ENCODE measurements around the gene C17orf67.

C17orf67 gene

DNA sequence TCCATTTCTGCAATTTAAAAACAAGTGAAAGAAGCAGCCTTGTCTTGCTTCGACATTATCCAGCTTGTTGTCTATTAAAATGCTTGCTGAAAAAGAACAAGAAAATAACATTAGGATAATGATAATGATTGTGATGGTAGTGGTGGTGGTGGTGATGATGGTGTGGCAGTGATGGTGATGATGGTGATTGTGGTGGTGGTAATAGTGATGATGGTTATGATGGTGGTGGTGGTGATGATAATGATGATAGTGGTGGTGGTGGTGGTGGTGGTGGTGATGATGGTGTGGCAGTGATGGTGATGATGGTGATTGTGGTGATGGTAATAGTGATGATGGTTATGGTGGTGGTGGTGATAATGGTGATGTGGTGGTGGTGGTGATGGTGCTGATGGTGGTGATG, 41.5 kb downstream of the C17orf67 start:
- Histone ChIP-seq H3K4me3 (ENCODE audit: low read length in 2 of 2) (no peak overlapping the region), H3K23ac (ENCODE audit: low read depth, low read length, poor library complexity) (no peak overlapping the region), H2BK12ac (ENCODE audit: low read length) (no peak overlapping the region), H2BK5ac (ENCODE audit: low read length) (no peak overlapping the region), H3K18ac (ENCODE audit: low read length) (no peak overlapping the region), H3K27ac (replicated peaks; ENCODE audit: low read length) (no peak overlapping the region), H3K14ac (ENCODE audit: low read length) (no peak overlapping the region), H2AK5ac (ENCODE audit: low read depth, low read length) (no peak overlapping the region), H3K79me1 (ENCODE audit: low read depth, low read length) (no peaks in the 10 kb centered on the region), H3K4me1 (ENCODE audit: control insufficient read depth in 2 of 2, insufficient read depth in 1 of 2, low read depth in 1 of 2, low read length in 2 of 2) (peaks cover 0 to 11% of the 10 kb centered on the region in 2 donors), H4K8ac (ENCODE audit: low read depth, low read length) (no peak overlapping the region), H3K9ac (ENCODE audit: low read depth, low read length, poor library complexity) (no peak overlapping the region), H3K36me3 (replicated peaks in 1 of 2; ENCODE audit: control insufficient read depth in 2 of 2, insufficient read depth in 2 of 2, low read length in 2 of 2) (no peaks in the 10 kb centered on the region), H3K4me2 (ENCODE audit: insufficient read depth, low read length, poor library complexity, severe bottlenecking) (no peak overlapping the region), H2BK15ac (ENCODE audit: low read length) (no peak overlapping the region), H2AFZ (ENCODE audit: low read length) (no peak overlapping the region), H3K9me3 (replicated peaks in 1 of 2; ENCODE audit: control insufficient read depth in 2 of 2, insufficient read depth in 1 of 2, low read depth in 1 of 2, low read length in 2 of 2) (peaks cover 0 to 2% of the 10 kb centered on the region in 2 donors), H4K91ac (ENCODE audit: low read depth, low read length, poor library complexity) (no peak overlapping the region), H3K4ac (ENCODE audit: low read length) (no peak overlapping the region), H2BK120ac (ENCODE audit: low read depth, low read length) (no peak overlapping the region), H3K27me3 (ENCODE audit: control insufficient read depth in 3 of 3, insufficient read depth in 3 of 3, low read depth in 1 of 3, low read length in 3 of 3) (peaks cover 0 to 10% (median 0%) of the 10 kb centered on the region in 3 experiments)
- DNase-seq (ENCODE audit: low spot score): no peak
- no CpG with 5 or more reads among the region's 1 CpG for WGBS, 2 donors (ENCODE audit: extremely low coverage in 2 of 2, insufficient read length in 2 of 2, insufficient replicate concordance in 1 of 2)

DNA sequence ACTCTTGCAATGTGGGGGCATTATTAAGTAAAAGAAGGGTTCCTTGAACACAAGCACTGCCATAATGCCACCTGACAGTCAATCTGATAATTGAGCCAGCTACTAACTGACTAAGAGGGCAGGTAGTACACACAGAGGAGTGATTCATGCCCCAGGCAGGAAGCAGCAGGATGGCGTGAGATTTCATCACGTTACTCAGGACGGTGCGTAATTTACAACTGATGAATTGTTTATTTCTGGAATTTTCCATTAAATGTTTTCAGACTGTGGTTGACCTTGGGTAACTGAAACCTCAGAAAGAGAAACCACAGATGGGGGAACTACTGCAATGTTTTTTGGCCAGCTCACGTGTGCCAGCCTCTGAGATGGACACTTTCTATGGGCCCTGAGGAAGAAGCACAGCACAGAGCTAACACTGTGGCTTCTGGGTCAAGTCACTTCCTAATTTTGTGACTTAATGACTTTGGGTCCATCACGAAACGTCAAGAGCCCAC, 46.7 kb downstream of the C17orf67 start:
- Histone ChIP-seq H3K4me3 (ENCODE audit: low read length in 2 of 2) (no peak overlapping the region), H4K8ac (ENCODE audit: low read depth, low read length) (no peak overlapping the region), H2BK5ac (ENCODE audit: low read length) (no peak overlapping the region), H2AFZ (ENCODE audit: low read length) (no peak overlapping the region), H4K91ac (ENCODE audit: low read depth, low read length, poor library complexity) (no peak overlapping the region), H3K36me3 (replicated peaks in 1 of 2; ENCODE audit: control insufficient read depth in 2 of 2, insufficient read depth in 2 of 2, low read length in 2 of 2) (no peaks in the 10 kb centered on the region), H3K27ac (replicated peaks; ENCODE audit: low read length) (no peak overlapping the region), H3K9ac (ENCODE audit: low read depth, low read length, poor library complexity) (no peak overlapping the region), H3K23ac (ENCODE audit: low read depth, low read length, poor library complexity) (no peak overlapping the region), H3K79me1 (ENCODE audit: low read depth, low read length) (no peaks in the 10 kb centered on the region), H3K18ac (ENCODE audit: low read length) (no peak overlapping the region), H2BK12ac (ENCODE audit: low read length) (no peak overlapping the region), H3K9me3 (replicated peaks in 1 of 2; ENCODE audit: control insufficient read depth in 2 of 2, insufficient read depth in 1 of 2, low read depth in 1 of 2, low read length in 2 of 2) (no peaks in the 10 kb centered on the region), H2AK5ac (ENCODE audit: low read depth, low read length) (no peak overlapping the region), H3K27me3 (ENCODE audit: control insufficient read depth in 3 of 3, insufficient read depth in 3 of 3, low read depth in 1 of 3, low read length in 3 of 3) (peaks cover 0 to 30% (median 0%) of the 10 kb centered on the region in 3 experiments), H3K4me1 (ENCODE audit: control insufficient read depth in 2 of 2, insufficient read depth in 1 of 2, low read depth in 1 of 2, low read length in 2 of 2) (no peaks in the 10 kb centered on the region), H3K4ac (ENCODE audit: low read length) (no peak overlapping the region), H3K4me2 (ENCODE audit: insufficient read depth, low read length, poor library complexity, severe bottlenecking) (no peak overlapping the region), H3K14ac (ENCODE audit: low read length) (no peak overlapping the region), H2BK120ac (ENCODE audit: low read depth, low read length) (no peak overlapping the region), H2BK15ac (ENCODE audit: low read length) (no peak overlapping the region)
- WGBS, 2 donors (ENCODE audit: extremely low coverage in 2 of 2, insufficient read length in 2 of 2, insufficient replicate concordance in 1 of 2): no CpG with 5 or more reads among the region's 7 CpGs
- no peak for DNase-seq (ENCODE audit: low spot score)

DNA sequence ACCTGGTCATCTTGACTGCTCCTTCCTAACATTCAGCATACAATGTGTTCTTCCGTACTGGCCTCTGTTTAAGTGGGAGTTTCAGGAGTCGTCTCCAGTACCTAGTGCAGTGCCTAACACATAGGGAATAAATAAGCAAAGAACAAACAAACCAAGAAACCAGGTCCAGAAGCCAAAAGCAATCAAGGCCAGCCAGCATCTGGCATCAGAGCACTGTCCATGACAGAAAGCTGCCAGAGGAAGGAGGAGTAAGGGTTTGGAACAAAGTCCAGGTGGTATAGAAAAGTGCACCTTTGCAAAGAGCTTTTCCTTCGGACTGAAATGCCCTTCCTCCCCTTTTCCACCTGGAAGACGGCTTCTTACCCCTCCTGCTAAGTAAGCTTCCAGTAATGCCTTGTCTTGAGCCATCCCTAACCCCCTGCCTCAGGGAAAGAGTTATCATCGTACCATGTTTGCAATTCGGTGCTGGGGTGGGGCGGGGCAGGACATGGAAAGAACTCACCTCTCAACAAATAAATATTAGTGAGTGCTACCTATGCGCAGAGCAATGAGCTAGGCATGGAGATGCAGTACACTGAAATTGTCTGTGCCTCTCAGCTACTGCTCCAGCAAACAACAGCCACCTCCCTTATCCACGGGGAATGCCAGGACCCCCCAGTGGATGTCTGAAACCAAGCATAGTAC, 47.6 kb downstream of the C17orf67 start:
- Histone ChIP-seq H3K4ac (ENCODE audit: low read length) (no peak overlapping the region), H3K4me1 (ENCODE audit: control insufficient read depth in 2 of 2, insufficient read depth in 1 of 2, low read depth in 1 of 2, low read length in 2 of 2) (no peaks in the 10 kb centered on the region), H3K9me3 (replicated peaks in 1 of 2; ENCODE audit: control insufficient read depth in 2 of 2, insufficient read depth in 1 of 2, low read depth in 1 of 2, low read length in 2 of 2) (no peaks in the 10 kb centered on the region), H2BK5ac (ENCODE audit: low read length) (no peak overlapping the region), H2BK12ac (ENCODE audit: low read length) (no peak overlapping the region), H3K23ac (ENCODE audit: low read depth, low read length, poor library complexity) (no peak overlapping the region), H2BK120ac (ENCODE audit: low read depth, low read length) (no peak overlapping the region), H4K91ac (ENCODE audit: low read depth, low read length, poor library complexity) (no peak overlapping the region), H3K9ac (ENCODE audit: low read depth, low read length, poor library complexity) (no peak overlapping the region), H3K36me3 (replicated peaks in 1 of 2; ENCODE audit: control insufficient read depth in 2 of 2, insufficient read depth in 2 of 2, low read length in 2 of 2) (no peaks in the 10 kb centered on the region), H3K79me1 (ENCODE audit: low read depth, low read length) (no peaks in the 10 kb centered on the region), H3K14ac (ENCODE audit: low read length) (no peak overlapping the region), H2BK15ac (ENCODE audit: low read length) (no peak overlapping the region), H3K27me3 (ENCODE audit: control insufficient read depth in 3 of 3, insufficient read depth in 3 of 3, low read depth in 1 of 3, low read length in 3 of 3) (peaks cover 0 to 37% (median 2%) of the 10 kb centered on the region in 3 experiments), H3K4me2 (ENCODE audit: insufficient read depth, low read length, poor library complexity, severe bottlenecking) (no peak overlapping the region), H3K4me3 (ENCODE audit: low read length in 2 of 2) (no peak overlapping the region), H2AK5ac (ENCODE audit: low read depth, low read length) (no peak overlapping the region), H3K18ac (ENCODE audit: low read length) (no peak overlapping the region), H3K27ac (replicated peaks; ENCODE audit: low read length) (no peak overlapping the region), H2AFZ (ENCODE audit: low read length) (no peak overlapping the region), H4K8ac (ENCODE audit: low read depth, low read length) (no peak overlapping the region)
- no CpG with 5 or more reads among the region's 9 CpGs for WGBS, 2 donors (ENCODE audit: extremely low coverage in 2 of 2, insufficient read length in 2 of 2, insufficient replicate concordance in 1 of 2)
- no peak for DNase-seq (ENCODE audit: low spot score)

DNA sequence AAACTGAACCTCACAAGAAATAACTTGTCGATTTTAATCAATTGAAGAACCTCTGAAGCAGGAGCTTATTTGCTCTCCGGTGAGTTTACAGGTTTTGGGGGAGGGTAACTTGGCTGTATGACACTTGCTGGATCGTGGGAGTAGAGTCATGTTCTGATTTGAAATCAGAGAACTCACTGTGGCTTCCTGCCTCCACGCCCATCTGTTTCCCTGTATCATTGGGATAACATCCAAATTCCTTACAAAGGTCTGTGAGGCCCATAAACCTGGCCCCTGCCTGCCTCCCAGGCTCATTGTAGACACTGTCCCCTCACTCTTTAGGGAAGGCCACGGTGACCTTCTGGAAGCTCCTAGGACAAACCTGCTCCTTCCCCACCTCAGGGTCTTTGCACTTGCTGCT, 48.3 kb downstream of the C17orf67 start:
- Histone ChIP-seq H3K4me2 (ENCODE audit: insufficient read depth, low read length, poor library complexity, severe bottlenecking) (no peak overlapping the region), H2BK120ac (ENCODE audit: low read depth, low read length) (no peak overlapping the region), H2BK12ac (ENCODE audit: low read length) (no peak overlapping the region), H2AFZ (ENCODE audit: low read length) (no peak overlapping the region), H3K23ac (ENCODE audit: low read depth, low read length, poor library complexity) (no peak overlapping the region), H3K36me3 (replicated peaks in 1 of 2; ENCODE audit: control insufficient read depth in 2 of 2, insufficient read depth in 2 of 2, low read length in 2 of 2) (no peaks in the 10 kb centered on the region), H3K4me1 (ENCODE audit: control insufficient read depth in 2 of 2, insufficient read depth in 1 of 2, low read depth in 1 of 2, low read length in 2 of 2) (peaks cover 0 to under 1% of the 10 kb centered on the region in 2 donors), H3K79me1 (ENCODE audit: low read depth, low read length) (no peaks in the 10 kb centered on the region), H3K14ac (ENCODE audit: low read length) (no peak overlapping the region), H4K8ac (ENCODE audit: low read depth, low read length) (no peak overlapping the region), H4K91ac (ENCODE audit: low read depth, low read length, poor library complexity) (no peak overlapping the region), H2BK15ac (ENCODE audit: low read length) (no peak overlapping the region), H3K27ac (replicated peaks; ENCODE audit: low read length) (no peak overlapping the region), H3K4me3 (ENCODE audit: low read length in 2 of 2) (no peak overlapping the region), H3K9ac (ENCODE audit: low read depth, low read length, poor library complexity) (no peak overlapping the region), H2BK5ac (ENCODE audit: low read length) (no peak overlapping the region), H3K4ac (ENCODE audit: low read length) (no peak overlapping the region), H3K27me3 (ENCODE audit: control insufficient read depth in 3 of 3, insufficient read depth in 3 of 3, low read depth in 1 of 3, low read length in 3 of 3) (peaks cover 0 to 45% (median 4%) of the 10 kb centered on the region in 3 experiments), H3K9me3 (replicated peaks in 1 of 2; ENCODE audit: control insufficient read depth in 2 of 2, insufficient read depth in 1 of 2, low read depth in 1 of 2, low read length in 2 of 2) (no peaks in the 10 kb centered on the region), H2AK5ac (ENCODE audit: low read depth, low read length) (no peak overlapping the region), H3K18ac (ENCODE audit: low read length) (no peak overlapping the region)
- DNase-seq (ENCODE audit: low spot score): no peak
- whole genome bisulfite sequencing, 2 donors (ENCODE audit: extremely low coverage in 2 of 2, insufficient read length in 2 of 2, insufficient replicate concordance in 1 of 2): no CpG with 5 or more reads among the region's 5 CpGs

Measured in neuronal stem cell (in vitro differentiated cells).